ENCODE measurements around the gene NCAPD3.
"Not testable (repeated sequence)": the region's sequence is repeated elsewhere in the genome, so short reads cannot be mapped to it uniquely, and the experiment has no call there.

The NCAPD3 gene

GRCh38 chr11:134126217-134126822 is 97.4 kb downstream of the NCAPD3 start:
- DNase-seq: peak; percentile 86

GRCh38 chr11:134125507-134125906 is 98.3 kb downstream of the NCAPD3 start:
- no peak for DNase-seq

- DNase-seq: peak; percentile 27
Observed at GRCh38 chr11:134124660-134125451, 98.9 kb downstream of the NCAPD3 start.

- DNase-seq: peak; percentile 59
Observed at GRCh38 chr11:134120921-134121526, 102.7 kb downstream of the NCAPD3 start.

GRCh38 chr11:134120143-134120850 is 103.5 kb downstream of the NCAPD3 start:
- DNase-seq: peak; percentile 77

GRCh38 chr11:134119094-134119493 is 104.7 kb downstream of the NCAPD3 start:
- DNase-seq: peak; percentile 53

- no peak for DNase-seq
Observed at GRCh38 chr11:134118006-134118405, 105.8 kb downstream of the NCAPD3 start.

DNA sequence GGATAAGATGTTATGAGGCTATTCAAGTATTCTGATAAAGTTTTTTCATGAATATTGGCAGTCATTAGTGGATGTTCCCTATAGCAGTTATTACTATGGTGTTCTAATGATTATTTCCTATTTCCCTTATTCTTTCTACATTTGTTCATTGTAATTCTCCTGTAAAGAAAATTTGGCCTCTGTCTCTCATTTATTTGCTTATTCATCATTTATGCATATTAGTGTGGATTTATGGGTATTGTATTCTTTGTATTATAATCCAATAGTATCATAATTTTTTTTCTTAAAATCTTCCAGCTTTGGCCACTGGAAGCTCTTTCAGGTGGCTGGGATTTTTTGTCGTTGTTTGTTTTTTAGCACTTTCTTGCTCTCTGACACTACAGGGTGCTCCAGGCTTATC is 107.6 kb downstream of the NCAPD3 start:
- DNase-seq: no peak

DNA sequence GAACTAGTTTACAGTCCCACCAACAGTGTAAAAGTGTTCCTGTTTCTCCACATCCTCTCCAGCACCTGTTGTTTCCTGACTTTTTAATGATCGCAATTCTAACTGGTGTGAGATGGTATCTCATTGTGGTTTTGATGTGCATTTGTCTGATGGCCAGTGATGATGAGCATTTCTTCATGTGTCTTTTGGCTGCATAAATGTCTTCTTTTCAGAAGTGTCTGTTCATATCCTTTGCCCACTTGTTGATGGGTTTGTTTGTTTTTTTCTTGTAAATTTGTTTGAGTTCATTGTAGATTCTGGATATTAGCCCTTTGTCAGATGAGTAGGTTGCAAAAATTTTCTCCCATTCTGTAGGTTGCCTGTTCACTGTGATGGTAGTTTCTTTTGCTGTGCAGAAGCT is 110.0 kb downstream of the NCAPD3 start:
- not testable (repeated sequence) for DNase-seq

DNA sequence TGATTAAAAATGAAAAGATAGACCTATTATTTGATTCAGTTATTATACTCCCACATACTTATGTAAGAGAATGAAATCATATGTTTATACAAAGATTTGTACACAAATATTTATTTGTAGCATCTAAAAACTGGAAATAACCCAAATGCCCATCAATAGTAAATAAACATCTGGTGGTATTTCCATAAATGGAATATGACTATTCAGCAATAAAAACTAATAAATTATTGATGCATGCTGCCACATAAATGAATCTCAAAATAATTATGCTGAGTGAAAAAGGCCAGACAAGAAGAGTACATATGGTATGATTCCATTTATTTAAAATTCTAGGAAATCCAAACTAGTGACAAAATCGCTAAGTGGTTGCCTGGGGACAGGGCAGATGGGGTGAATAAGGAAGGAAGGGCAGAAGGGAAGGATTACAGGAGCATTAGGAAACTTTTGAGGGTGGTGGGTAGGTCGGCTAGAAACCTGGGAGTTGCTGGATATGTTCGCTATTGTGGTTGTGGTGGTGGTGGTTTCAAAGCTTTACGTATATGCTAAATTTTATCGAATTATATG is 113.4 kb downstream of the NCAPD3 start:
- no peak for DNase-seq

Data from fibroblast of skin of right quadriceps (primary cell).